Fibroblast of upper back skin (primary cell): ENCODE data around the gene RASA3.

Source experiments
- DNase-seq: peaks from one replicate; pipeline ENCODE4 v3.0.0-alpha.2; 2013

Gene RASA3

DNA sequence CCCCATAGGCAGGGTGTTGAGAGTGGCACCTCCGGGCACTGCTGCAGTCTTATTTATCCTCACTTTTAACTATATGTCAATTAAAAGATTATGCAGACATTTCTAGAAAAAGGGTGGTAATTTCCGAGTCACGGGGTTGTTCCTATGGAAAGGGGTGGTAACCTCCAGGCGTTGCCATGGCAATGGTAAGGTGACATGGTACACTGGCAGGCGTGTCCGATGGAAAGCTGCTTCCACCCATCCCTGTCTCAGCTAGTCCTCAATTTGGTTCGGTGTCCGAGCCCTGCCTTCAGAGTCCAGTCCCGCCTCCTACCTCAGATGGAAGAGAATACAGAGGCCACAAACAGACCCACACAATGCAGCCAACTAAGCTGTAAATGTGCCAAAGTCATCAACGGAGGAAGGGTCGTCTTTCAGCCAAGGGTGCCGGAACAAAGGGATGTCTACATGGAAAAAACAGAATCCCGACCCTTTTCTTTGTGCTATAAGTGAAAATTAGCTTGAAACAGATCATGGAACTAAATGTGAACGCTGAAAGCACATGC is 85.9 kb downstream of the RASA3 start:
- DNase-seq = no peak

DNA sequence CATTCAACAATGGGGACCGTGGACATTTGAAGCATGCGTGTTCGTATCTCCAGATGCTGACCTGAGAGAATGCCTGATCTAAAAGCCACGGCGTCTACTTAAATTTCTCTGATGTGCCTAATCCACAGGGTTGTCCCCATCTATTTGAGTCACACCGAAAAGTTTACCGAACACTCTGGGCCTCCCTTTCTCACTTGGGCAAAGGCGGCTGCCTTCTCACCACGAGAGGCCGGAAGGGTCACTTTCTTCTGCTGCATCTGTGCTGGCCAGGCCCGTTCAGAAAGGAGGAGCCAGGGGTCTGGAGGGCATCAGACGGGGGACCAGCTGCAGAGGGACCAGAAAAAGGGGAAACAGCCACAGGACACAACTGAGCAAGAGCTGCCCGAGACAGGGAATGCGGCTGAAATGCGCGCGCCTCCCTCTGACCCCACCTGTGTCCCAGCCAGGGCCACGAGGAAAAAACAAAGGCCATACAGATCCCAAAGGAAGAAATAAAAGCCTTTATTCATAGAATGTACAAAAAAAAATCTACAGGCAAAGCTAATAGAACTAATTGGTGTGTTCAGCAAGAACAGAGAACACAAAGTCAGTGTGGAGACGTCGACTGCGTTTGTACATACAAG is 87.2 kb downstream of the RASA3 start:
- DNase-seq = no peak

DNA sequence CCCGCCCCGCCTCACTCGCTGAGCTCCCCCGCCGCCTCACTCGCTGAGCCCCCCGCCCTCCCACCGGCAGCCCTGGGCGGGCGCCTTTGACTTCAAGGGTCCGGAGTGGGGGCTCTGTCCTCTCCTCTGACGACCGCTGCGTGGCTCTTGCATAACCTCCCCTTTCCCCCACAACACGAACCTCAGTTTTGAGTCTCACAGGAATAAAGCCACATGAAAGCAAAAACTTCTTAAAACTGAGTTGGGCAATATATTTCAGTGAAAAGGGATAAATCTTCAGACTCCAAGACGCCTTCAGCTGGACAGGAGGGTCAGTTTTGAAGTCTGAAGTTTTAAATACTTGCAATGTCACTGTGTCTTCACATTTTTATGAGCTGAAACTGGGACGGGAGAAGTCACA is 87.9 kb downstream of the RASA3 start:
- peak; percentile 88 for DNase-seq

DNA sequence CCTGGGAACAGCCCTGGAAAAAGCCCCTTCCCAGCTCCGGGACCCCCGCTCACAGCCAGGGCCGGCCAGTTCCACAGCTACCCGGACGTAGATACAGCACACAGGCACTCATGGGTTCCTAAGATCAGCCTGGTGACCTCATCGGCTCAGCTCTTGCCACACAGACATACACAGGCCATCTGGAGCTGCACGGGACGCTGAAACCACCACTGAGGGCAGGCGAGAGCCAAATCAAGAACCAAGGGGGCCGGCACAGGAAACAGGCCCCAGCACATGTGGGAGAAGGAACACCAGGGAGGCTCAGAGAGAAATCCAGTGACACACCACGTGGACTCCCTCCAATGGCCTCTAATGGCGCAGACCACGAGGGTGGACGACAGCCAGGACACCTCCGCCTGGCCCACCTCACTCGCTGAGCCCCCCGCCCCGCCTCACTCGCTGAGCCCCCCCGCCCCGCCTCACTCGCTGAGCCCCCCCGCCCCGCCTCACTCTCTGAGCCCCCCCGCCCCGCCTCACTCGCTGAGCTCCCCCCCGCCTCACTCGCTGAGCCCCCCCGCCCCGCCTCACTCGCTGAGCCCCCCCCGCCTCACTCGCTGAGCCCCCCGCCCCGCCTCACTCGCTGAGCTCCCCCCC is 88.9 kb downstream of the RASA3 start:
- DNase-seq = peak; percentile 91

DNA sequence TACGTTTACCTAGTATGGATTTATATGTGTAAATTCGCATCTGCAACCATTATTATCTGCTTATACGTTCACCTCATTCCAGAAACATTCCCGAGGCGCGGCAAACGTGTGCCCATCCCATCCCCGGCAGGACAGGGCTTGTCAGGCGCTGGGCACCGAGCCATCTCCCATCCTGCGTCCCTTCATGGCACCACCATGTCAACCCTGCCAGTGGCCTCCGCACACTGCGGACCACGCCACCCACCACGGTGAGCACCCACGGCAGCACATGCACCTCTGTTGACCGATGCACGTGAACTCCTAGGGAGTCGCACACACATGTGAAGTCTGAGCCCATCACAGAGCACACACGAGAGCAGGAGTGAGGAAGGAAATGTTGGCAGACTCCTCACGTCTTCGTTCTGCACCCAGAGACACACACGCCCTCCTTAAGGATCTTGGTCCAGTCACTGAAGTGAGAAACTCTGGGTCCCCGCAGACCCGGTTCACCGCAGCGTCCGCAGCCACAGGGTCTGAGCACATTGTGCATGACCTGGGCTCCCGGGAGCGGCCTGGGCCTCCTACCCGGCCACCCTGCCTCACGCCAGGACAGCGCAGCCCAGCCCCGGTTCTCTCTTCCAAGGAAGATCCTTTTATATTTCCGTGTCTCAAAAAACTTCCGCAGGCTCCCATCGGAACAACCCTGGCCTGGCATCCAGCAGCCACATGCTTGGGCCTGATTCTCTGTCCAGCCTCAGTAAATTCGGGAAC is 90.2 kb downstream of the RASA3 start:
- no peak for DNase-seq

DNA sequence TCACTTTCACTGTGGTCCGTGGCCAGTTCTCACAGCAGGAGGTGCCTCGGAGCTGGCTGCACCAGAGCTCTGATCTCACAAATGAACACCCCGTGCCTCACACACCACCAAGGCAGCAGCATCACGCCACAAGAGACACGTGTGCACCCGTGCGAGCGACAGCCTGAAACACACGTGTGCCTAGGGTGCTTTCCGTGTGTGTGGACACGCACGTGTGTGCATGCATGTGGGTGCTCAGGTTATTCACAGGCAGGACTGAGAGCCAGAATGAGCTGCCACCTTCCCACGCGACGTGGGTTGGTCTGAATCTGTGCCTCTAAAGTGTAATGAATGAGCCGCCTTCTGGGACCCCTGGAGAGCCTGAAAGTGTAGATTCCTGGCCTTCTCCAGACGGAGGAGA is 90.9 kb downstream of the RASA3 start:
- DNase-seq = no peak

DNA sequence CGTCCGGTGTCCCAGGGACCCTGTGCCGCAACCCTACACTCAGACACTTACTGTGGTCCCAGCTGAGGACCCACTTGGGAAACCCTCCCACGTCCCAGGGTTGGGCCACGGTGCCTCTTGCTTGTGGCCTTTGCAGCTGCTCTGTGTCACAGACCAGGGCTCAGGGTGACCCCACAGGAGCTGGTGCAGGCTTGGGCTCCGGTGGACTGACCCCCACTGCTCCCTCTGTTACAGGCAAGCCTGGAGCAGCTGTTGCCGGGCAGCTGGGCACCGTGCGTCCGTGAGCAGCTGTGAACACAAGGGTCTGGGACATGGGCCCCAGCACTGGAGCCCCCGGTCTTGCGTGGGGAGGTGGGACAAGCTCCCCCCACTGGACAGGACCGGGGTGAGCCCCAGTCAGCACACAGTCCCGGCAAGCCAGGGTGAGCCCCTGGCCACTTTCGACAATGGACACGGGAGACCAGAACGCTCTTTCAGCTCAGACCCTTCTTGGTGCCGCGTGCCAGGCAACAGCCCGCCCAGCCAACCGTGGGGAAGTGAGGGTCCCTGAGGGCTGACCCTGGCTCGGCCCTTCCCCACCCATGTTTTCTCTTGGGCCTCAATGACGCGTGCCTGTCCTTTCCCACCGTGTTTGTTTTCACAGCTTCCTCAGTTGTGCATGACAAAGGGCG is 92.8 kb downstream of the RASA3 start:
- no peak for DNase-seq

DNA sequence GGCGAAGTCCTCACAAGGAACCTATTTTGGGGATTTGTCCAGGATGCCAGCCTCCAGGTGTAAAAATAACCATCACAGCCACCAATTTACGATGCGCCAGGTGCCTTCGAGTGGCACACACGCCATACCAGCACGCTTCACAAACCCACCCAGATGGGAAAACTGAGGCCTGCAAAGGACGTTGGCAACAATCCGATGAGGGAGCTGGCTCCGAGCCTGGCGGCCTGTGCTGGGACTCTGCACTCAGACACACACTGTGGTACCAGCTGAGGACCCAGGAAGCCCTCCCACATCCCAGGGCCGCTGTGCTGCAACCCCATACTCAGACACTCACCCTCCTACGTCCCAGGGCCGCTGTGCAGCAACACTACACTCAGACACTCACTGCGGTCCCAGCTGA is 93.5 kb downstream of the RASA3 start:
- no peak for DNase-seq

DNA sequence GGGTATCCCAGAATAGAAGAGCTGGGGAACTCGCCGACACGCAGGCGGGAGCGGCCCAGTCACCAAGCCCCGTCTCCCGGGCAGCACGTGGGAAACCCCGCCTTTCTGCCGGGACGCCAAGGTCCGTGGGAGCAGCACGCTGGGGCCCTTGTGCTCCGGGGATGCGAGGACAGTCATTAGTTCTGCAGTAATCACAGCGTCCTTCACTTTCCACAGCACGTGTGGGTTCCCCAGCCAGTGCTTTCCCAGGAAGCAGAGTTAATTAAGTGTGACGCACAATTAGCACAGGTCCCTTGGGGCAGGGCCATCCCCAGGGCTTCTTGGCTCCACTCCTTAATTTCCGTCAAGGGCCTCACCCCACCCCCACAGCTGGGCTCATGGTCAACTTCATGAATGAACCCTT is 94.2 kb downstream of the RASA3 start:
- DNase-seq = no peak

DNA sequence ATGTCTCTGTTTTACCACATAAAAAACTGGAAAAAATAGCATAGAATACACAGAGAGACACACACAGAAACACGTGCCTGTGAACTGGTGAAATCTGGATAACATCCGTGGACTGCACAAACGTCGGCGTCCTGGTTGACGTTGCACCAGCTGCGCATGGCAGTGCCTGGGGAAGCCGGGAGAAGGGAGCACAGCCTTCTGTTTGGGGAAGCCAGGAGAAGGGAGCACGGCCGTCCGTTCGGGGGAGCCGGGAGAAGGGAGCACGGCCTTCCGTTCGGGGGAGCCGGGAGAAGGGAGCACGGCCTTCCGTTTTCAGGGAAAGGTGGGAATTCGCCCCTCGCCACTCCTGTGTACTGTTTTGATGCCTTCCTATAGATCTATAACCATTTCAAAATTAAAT is 94.7 kb downstream of the RASA3 start:
- no peak for DNase-seq

DNA sequence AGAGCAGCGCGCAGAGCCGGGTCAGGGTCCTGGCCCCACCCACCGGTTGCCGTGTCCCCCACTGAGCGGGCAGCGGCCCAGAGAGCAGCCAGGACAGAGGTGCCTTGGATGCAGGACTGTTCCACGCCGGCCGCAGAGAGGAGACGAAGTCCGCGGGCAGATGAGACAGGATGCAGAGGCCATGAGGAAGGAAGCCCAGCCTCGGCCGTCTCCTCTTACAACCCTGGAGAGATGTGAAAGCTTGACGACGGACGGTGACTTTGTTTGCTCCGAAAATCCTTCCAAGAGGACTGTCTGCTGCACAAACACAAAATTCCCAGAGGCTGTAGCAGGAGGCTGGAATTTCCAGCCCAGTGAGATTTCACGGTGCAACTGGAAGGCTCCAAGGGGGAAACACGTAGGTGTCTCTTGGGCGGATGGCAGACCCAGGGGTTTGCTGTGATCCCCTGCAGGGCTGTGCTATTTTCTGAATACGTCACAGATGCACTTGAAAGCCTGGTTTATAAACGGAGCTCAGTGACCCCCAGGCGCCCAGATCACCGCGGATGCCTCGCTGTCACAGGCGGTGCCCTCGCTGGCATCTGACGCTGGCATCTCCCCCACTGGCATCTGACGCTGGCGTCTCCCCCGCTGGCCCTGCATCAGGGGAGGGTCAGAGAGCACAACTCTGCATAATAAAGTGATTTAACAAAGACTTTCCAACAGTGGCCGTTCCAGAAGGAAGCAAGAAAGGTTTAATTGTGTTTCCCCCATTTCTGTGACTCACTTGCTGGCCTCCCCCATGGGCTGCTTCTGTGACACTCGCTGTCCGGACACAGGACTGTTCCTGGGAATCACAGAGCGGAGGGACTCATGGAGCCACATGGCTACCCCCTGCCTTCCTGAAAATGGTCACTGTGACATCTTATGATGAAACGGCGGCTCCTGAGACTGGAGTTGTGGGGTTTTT is 96.6 kb downstream of the RASA3 start:
- peak; percentile 23 for DNase-seq

DNA sequence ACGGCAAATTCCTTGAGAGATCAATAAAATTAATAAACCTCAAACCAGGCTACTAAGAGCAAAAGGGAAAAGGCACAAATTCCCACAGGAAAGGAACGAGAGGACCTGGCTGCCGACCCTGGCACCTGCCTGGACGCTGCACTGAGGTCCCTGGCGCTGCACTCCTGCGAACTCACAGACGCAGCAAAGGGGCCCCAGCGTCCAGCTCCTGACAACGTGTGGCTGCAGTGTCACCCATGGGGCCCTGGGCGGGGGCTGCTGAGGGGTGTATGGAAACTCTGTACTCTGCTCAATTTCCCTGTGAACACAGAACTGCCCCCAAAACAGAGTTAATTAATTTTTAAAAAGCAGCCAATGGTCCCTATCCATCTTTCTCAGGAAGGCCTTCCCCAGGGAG is 97.2 kb downstream of the RASA3 start:
- no peak for DNase-seq

DNA sequence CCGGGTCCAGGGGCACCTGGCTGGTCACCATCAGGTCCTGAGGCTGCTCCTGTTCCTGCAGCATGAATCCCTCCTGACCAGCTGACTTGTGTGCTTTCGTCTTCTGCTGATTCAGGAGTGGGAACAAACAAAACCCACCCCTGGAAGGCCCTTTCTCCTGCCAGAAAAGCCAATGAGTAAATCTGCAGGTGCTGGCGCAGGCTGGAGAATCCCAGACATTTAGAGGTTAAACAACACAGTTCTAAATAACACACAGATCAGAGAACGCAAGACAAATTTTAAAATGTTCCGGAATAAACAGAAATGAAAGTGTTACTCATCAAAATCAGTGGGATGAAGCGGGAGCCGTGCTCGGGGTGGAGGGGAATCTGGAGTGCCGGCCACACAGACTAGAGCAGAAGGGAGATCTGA is 97.9 kb downstream of the RASA3 start:
- peak; percentile 8 for DNase-seq

DNA sequence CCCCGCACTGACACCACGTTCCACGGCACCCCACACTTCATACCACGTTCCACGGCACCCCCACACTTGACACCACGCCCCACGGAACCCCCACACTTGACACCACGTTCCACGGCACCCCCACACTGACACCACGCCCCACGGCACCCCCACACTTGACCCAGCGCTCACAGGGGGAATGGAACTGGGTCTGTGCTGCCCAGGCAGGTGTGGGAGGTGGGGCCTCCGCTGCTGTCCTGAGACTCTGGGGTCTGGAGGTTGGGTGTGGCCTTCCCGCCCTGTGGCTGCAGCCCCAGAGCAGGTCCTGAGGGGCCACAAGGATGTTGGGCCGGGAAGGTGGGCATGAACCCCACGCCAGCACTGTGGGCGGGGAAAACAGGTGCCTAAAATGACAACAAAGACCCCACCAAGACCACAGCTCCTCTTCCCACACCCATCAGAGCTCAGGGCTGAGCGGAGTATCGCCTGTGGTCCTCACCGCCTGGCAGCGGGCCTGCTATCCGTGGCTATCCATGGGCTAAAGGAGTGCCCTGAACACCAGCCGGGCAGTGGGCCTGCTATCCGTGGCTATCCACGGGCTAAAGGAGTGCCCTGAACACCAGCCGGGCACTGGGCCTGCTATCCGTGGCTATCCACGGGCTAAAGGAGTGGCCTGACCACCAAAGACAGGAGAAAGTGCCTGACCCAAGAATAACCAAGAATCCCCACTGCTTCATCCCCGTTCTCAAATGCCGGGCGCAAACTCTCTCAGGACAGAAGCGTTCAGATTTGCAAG is 98.7 kb downstream of the RASA3 start:
- no peak for DNase-seq

DNA sequence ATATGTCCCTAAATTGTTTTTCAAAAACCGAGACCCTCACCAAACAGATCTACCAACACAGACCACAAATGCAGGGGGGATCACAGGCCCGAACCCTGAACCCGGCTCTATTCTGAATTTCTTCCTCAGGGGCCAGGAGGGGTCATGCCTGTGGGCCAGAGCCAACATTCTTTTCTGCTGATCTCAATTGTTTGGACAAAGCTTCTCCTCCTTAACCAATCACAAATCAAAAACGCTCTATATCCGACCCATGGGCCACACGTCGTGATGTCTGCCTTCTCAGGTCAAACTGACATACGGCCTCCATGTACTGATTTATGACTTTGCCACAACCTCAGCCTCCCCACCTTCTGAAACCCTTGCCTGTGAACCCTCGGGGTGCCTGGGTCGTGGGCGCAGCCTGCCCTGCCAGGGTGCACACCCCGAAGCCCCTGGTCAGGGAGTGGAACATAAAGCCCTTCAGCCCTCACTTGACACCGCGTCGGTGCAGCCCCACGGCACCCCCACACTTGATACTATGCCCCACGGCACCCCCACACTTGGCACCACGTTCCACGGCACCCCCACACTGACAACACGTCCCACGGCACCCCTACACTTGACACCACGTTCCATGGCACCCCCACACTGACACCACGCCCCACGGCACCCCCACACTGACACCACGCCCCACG is 100.2 kb downstream of the RASA3 start:
- DNase-seq = peak; percentile 70

DNA sequence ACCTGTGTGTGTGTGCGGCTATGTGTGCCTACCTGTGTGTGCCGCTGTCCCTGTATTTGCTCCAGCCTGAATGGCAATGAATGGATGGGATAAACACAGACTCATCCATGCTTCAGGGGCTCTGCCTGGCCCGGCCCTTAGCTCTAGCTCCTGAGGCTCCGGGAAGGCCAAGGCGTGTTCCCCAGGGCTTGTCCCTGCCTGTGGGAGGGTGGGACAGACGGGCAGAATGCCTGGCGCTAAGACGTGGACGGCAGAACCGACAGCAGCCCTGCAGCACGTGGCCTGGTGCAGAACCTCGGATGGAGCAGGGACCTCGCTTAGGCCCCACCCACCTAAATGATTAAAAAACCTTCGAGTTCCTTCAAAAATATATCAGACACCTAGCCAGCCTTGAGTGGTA is 100.8 kb downstream of the RASA3 start:
- no peak for DNase-seq

DNA sequence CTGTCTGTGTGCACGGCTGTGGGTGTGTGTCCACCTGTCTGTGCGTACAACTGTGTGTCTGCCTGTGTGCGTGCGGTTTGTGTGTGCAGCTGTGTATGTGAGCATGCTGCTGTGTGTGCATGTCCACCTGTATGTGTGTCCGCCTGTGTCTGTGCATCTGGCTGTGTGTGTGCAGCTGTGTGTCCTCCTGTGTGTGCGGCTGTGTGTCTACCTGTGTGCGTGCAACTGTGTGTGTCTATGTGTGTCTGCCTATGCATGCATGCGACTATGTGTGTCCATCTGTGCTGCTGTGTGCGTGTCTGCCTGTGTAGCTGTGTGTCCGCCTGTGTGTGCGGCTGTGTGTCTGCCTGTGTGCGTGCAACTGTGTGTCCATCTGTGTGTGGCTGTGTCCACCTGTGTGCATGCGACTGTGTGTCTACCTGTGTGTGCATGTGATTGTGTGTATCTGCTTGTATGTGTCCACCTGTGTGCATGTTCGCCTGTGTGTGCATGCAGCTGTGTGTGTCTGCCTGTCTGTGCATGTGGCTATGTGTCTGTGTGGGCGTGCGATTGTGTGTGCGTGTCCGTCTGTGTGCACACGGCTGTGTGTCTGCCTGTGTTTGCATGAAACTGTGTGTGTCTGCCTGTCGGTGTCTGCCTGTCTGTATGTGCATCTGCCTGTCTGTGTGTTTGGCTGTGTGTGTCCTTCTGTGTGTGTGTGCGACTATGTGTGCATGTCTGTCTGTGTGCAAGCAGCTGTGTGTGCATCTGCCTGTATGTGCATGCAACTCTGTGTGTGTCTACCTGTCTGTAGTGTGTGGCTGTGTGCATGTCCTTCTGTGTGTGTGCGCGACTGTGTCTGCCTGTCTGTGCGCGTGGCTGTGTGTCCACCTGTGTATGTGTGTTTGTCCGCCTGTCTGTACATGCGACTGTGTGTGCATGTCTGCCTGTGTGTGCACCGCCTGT is 101.5 kb downstream of the RASA3 start:
- DNase-seq = no peak

DNA sequence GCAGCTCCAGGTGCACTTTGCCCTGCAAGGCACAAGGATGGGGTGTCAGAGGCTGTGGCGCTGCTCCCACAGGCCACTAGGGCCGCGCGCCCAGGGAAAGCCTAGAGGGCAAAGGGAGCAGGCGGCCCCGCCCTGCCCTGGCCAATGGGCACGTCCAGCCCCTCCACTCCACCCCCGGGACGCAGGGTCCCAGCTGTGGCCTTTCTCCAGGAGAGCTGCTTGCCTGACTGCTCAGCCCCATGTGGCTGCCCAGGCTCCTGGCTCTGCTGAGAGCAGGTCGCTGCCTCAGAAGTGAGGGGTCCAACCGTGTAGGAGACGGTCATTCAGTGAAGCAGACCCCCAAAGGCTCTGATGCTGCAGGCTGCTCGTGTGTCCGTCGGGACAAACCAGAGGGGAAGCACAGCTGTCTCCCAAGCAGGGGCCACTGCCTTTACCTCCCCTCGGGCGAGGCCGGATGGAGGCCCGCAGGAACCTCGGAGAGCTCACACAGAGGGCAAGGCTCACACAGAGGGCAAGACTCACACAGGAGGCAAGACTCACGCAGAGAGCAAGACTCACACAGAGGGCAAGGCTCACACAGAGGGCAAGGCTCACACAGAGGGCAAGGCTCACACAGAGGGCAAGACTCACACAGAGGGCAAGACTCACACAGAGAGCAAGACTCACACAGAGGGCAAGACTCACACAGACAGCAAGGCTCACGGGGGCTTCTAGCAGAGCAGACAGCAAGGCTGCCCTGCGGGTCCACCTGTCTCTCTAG is 102.4 kb downstream of the RASA3 start:
- DNase-seq = no peak

DNA sequence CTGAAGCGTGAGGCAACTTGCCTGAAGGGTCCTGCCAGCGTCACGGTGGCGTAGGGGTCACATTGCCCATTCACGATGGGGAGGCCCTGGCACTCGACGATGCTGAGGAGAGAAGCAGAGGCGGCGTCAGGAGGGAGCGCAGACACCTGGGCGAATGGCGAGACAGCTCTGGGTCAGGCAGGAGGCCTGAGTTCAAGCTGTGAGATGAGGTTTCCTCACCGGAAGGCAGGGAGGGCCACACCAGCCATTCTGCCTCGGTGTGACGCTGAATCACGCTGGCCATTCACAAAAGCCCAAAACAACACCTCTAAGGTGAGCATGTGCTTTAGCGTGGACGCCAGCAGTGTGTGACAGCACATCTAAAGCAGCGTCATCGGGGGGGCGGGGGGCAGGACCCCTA is 104.6 kb downstream of the RASA3 start:
- no peak for DNase-seq
